ENCODE measurements around the gene EPB41L4B.

- no peak for TF ChIP-seq CTCF (IDR thresholded peaks at IDR 0.05)
- no peak for TF ChIP-seq POLR2A (IDR thresholded peaks at IDR 0.05)
Observed at GRCh38 chr9:109224751-109225150, 96.1 kb downstream of the EPB41L4B start.

All from body of pancreas (tissue), 4 donors.